Measurements from ENCODE around the gene TCEA3.

Gene TCEA3

DNA sequence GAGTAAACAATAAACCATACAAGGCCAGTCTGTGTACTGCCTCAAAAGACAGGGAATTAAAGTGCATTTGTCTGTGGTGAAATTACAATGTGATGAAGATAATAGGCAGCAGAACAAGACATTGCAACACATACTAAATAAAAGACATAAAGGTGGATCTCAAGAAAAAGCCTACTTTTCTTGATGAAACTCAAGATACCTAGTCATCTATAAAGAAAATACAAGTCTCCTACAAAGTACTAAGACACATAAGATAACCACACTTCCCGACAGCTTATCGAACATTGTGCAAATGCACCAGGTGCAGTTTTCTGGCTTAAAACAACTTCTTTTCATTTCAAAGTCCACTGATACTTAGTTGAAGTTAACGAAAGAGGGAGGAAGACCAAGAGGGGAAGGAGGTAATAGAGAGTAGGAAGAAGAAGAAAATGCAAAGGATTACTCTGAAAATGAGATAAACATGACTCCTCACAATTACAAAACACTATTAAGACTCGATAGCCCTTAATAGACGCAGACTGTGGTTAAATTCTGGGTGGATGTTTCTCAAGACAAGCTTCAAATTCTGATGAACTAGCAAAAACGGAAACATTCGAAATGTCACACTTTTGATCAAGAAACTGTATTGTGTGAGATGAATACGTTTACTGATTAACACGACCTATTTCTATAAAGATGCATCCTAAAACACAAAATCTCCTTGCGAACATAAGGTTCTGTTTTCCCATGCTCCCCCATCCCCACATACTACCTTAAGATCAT is 82.4 kb downstream of the TCEA3 start:
- H3K27ac ChIP-seq, result no peak overlapping the region
- H3K4me3 ChIP-seq (ENCODE audit: low read depth in 1 of 2, low read length in 1 of 2), result no peak overlapping the region
- peaks cover 30 to 36% of the 10 kb centered on the region in 2 experiments for H3K4me1 ChIP-seq (ENCODE audit: control insufficient read depth in 1 of 2, insufficient read depth in 1 of 2, low read depth in 1 of 2, low read length in 1 of 2)
- TF ChIP-seq, protein P1, sequence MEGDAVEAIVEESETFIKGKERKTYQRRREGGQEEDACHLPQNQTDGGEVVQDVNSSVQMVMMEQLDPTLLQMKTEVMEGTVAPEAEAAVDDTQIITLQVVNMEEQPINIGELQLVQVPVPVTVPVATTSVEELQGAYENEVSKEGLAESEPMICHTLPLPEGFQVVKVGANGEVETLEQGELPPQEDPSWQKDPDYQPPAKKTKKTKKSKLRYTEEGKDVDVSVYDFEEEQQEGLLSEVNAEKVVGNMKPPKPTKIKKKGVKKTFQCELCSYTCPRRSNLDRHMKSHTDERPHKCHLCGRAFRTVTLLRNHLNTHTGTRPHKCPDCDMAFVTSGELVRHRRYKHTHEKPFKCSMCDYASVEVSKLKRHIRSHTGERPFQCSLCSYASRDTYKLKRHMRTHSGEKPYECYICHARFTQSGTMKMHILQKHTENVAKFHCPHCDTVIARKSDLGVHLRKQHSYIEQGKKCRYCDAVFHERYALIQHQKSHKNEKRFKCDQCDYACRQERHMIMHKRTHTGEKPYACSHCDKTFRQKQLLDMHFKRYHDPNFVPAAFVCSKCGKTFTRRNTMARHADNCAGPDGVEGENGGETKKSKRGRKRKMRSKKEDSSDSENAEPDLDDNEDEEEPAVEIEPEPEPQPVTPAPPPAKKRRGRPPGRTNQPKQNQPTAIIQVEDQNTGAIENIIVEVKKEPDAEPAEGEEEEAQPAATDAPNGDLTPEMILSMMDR (IDR thresholded peaks at IDR 0.05), result no peak
- H3K9me3 ChIP-seq, result no peaks in the 10 kb centered on the region
- H3K27me3 ChIP-seq, result no peaks in the 10 kb centered on the region
- H3K36me3 ChIP-seq, result peaks cover 6% of the 10 kb centered on the region

DNA sequence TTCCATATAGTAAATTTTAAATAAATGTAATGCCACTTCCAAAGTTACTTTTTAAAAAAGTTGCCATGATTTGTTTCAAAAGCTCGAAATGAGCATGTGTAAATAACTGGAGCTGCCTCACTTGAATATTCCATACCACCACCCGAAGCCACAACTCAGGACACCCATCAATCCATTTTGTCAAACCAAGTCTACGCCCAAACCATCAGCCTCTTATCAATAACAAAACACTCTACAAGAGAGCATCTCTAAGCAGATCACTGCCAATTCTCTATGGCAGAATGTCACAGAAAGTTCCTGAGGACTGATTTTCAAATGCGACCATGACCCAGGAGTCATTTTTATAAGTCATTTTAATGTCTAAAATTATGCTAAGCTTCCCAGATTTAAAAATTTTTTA is 84.9 kb downstream of the TCEA3 start:
- H3K9me3 ChIP-seq, result no peaks in the 10 kb centered on the region
- H3K27me3 ChIP-seq, result no peaks in the 10 kb centered on the region
- TF ChIP-seq, protein P1 (IDR thresholded peaks at IDR 0.05), result no peak
- peaks cover 16% of the 10 kb centered on the region for H3K36me3 ChIP-seq
- H3K4me1 ChIP-seq (ENCODE audit: control insufficient read depth in 1 of 2, insufficient read depth in 1 of 2, low read depth in 1 of 2, low read length in 1 of 2), result peaks cover 21 to 29% of the 10 kb centered on the region in 2 experiments
- H3K27ac ChIP-seq, result no peak overlapping the region
- no peak overlapping the region for H3K4me3 ChIP-seq (ENCODE audit: low read depth in 1 of 2, low read length in 1 of 2)

DNA sequence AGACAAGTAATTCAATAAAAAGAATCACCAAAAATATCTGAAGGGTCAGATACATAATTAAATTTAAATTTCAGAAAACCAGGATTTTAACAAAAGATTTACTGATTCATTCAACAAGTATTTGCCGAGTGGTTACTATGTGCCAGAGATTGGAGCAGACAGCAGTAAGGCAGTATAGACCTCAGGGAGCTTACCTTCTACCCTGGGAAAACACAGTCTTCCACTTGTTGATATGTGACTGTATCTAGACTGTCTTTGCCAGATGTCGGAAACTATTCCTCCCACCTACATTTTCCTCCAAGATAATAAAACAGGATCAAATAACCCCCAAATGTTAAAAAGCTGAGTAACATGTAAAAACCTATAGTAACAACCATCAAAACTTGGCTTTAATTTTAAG is 86.7 kb downstream of the TCEA3 start:
- peaks cover 14 to 21% of the 10 kb centered on the region in 2 experiments for H3K4me1 ChIP-seq (ENCODE audit: control insufficient read depth in 1 of 2, insufficient read depth in 1 of 2, low read depth in 1 of 2, low read length in 1 of 2)
- H3K27ac ChIP-seq, result no peak overlapping the region
- no peak overlapping the region for H3K4me3 ChIP-seq (ENCODE audit: low read depth in 1 of 2, low read length in 1 of 2)
- no peaks in the 10 kb centered on the region for H3K27me3 ChIP-seq
- H3K36me3 ChIP-seq, result peaks cover 30% of the 10 kb centered on the region
- no peaks in the 10 kb centered on the region for H3K9me3 ChIP-seq
- TF ChIP-seq, protein P1 (IDR thresholded peaks at IDR 0.05), result no peak

DNA sequence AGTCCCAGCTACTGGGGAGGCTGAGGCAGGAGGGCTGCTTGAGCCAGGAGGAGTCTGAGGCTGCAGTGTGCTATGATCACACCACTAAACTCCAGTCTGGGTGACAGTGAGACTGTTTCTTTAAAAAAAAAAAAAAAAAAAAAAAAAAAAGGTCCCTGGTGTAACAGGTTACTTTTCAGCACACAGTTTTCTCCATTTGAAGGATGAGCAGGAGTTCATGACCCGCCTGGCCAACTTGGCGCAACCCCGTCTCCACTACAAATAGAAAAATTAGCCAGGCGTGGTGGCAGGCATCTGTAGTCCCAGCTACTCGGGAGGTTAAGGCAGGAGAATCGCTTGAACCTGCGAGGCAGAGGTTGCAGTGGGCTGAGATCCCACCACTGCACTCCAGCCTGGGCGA is 92.8 kb downstream of the TCEA3 start:
- no peaks in the 10 kb centered on the region for H3K27me3 ChIP-seq
- H3K4me3 ChIP-seq (ENCODE audit: low read depth in 1 of 2, low read length in 1 of 2), result no peak overlapping the region
- H3K36me3 ChIP-seq, result peaks cover 58% of the 10 kb centered on the region
- no peaks in the 10 kb centered on the region for H3K9me3 ChIP-seq
- no peaks in the 10 kb centered on the region for H3K4me1 ChIP-seq (ENCODE audit: control insufficient read depth in 1 of 2, insufficient read depth in 1 of 2, low read depth in 1 of 2, low read length in 1 of 2)
- no peak overlapping the region for H3K27ac ChIP-seq
- TF ChIP-seq, protein P1 (IDR thresholded peaks at IDR 0.05), result no peak

All from neutrophil (primary cell).